ENCODE data around the gene C8A.

Gene C8A

GRCh38 chr1:56838759-56839158 lies 15.8 kb upstream of the C8A start:
- DNase-seq, result no peak

DNA sequence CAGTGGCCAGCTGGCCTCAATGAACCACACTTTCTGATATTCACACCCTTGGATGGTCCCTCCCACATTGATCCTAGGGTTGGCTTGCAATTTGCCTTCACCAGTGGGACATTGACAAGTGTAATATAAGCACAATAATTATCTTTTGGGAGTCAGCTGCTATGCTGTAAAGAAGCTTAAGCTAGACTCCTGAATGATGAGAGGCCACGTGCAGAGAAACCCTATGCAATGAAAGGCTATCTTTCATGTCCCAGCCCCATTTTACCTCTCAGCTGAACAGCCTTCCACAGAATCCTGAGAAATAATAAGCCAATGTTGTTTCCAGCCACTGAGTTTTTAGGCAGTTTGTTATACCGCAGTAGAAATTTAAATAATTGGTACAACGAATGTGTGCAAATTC lies 11.1 kb upstream of the C8A start:
- no peak for DNase-seq

GRCh38 chr1:56844545-56845136 lies 10.0 kb upstream of the C8A start:
- DNase-seq, result peak; percentile 68

GRCh38 chr1:56845343-56845742 lies 9.3 kb upstream of the C8A start:
- no peak for DNase-seq

- peak; percentile 38 for DNase-seq
These were observed 4.8 kb upstream of the C8A start for GRCh38 chr1:56849750-56850149.

- no peak for DNase-seq
These were observed 4.2 kb upstream of the C8A start for GRCh38 chr1:56850411-56850810.

DNA sequence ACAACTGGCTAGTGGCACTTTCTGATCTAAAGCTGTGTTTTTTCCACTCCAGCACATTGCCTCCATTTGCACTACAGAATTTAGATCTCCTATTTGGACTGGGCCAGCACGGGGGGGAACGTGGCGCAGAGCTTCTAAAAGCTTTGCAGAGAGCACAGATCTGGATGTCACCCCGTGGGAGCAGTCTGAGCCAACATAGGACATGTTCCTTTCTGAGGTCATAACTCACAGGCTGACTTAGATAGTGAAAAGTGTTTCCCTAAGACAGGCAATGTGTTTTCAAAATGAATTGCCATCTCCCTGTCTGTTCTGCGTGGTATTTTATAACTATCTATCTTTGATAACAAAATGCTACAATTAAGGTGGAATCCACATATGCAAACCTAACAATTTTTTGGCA lies 3.7 kb upstream of the C8A start:
- DNase-seq, result no peak

GRCh38 chr1:56852476-56852875 lies 2.1 kb upstream of the C8A start:
- DNase-seq, result no peak

DNA sequence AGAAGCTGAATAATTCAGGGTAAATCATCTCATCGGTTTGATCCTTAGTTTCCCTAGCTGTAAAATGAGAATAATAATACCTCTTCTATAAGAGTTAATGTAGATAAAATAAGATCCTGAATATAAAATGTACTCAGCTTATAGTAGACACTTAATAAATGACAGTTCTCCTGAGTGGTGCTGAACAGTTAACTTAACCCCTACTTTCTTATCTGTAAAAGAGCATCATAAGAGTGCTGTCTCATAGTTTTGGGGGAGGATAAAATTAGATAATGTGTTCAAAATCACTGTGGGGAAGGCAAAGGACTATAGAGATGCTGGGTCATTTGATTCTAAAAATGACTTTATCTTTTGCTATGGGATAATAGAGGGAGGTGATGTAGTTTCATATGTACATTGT lies 593 bp downstream of the C8A start:
- no peak for DNase-seq

GRCh38 chr1:56856186-56856585 lies 1.6 kb downstream of the C8A start:
- no peak for DNase-seq

DNA sequence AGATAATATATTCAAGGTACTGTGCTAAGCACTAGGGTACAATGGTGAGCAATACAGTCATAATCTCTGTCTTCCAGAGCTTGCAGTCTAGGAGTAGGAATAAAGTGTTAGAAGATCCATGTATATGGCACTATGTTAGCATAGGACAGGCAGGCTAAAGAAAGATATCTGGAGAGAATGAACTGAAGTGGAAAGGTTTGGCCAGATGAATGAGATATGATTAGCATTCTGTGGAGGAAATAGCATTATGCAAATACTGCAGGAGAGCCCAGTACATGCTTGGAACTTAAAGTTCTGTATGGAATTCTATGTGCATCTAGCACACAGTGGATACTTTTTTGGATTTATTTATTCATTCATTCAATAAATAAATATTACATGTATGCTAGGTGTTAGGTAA lies 4.7 kb downstream of the C8A start:
- DNase-seq, result no peak

- no peak for DNase-seq
These were observed 8.8 kb downstream of the C8A start for GRCh38 chr1:56863265-56863992.

GRCh38 chr1:56864430-56864829 lies 9.8 kb downstream of the C8A start:
- DNase-seq, result no peak

DNA sequence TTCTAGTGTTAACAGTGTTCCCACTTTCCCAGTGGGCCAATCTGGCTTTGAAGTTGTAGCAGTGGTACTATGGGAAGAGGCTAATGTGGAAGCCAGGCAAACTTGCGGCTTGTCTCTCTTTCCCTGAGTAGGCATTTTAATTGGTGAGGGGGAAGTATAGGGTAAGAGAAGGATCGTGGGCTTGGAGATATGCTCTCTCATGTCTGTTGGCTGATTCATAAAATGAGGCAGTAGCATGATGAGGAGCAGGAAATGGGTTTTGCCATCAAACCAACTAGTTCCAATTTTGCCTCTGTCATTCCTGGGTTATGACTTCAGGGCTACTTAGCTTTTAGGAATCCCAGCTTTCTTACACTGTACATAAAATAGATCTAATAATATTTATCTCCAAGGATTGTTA lies 12.1 kb downstream of the C8A start:
- no peak for DNase-seq

GRCh38 chr1:56867491-56867890 lies 12.9 kb downstream of the C8A start:
- no peak for DNase-seq

DNA sequence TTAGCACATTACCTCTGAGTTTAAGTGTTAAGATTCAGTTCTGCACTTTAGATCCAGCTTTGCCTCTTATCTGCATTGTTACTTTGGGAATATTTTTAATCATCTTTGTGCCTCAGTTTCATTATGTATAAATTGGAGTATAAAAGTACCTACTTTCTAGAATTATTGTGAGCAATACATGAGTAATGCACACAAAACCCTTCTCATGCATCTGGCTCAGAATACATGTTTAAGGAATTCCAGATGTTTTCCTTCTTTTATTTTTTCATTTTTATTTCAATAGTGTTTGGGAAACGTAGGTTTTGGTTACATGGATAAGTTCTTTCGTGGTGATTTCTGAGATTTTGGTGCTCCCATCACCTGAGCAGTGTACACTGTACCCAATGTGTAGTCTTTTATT lies 14.2 kb downstream of the C8A start:
- DNase-seq, result no peak

DNA sequence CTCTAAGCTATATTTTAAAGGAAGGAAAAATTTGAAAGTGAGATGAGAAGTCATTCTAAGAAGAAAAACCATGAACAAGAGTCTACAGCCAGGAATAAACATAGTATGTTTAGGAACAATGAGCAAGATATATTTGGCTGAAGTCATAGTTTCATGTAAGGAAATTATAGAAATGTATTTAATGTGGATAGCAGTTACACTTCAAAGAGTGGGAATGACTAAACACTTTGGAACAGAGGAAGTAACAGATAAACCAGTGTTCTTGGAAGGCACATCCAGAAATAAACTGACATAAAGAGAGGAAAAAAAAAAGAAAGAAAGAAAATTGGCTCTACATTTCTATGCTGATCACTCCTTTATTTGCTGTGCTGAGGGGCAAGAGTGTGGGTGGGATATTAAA lies 18.0 kb downstream of the C8A start:
- no peak for DNase-seq

GRCh38 chr1:56873213-56873612 lies 18.6 kb downstream of the C8A start:
- DNase-seq, result no peak

DNA sequence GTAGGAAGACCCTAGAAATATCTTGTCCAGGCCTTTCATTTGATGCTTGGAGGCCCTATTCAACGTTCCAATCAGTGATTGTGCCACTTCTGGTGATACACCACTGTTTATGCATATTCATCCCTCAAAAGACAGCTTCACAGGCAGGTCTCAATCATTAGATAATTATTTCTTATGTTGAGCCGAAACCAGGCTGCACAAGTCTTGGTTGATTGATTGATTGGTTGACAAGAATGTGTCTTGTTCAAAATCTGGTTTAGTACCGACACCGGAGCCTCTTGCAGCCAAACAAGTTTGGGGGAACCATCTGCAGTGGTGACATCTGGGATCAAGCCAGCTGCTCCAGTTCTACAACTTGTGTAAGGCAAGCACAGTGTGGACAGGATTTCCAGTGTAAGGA lies 20.1 kb downstream of the C8A start:
- DNase-seq, result no peak

DNA sequence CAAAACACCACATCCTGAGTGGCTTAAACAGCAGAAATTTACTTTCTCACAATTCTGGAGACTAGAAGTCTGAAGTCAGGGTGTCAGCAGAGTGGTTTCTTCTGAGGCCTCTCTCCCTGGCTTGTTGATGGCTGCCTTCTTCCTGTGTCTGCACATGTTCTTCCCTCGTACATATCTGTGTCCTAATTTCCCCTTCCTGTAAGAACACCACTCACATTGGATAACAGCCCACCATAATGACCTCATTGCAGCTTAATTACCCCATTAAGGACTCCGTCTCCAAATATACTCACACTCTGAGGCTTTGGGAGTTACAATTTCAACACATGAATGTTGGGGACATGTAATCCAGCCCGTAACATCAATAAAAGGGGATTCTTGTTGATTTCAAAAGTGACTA lies 23.4 kb downstream of the C8A start:
- peak; percentile 40 for DNase-seq

DNA sequence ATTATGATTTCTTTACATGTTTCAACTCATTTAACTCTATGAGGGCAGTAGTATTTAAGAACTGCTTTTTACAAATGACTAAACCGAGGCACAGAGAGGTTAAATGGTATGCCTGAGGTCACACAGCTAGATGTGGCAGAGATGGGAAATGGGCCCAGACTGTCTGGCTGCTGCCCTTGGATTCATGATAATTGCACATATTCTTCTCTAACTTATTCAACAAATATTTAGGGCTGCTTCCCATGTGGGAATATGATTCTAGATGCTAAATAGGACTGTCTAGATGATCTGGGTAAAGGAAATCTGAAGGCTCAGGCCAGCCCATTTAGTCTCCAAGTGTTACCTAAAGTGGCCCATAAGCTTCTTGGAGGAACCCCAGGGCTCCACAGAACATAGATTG lies 26.2 kb downstream of the C8A start:
- no peak for DNase-seq

GRCh38 chr1:56881417-56881816 lies 26.8 kb downstream of the C8A start:
- DNase-seq, result no peak

DNA sequence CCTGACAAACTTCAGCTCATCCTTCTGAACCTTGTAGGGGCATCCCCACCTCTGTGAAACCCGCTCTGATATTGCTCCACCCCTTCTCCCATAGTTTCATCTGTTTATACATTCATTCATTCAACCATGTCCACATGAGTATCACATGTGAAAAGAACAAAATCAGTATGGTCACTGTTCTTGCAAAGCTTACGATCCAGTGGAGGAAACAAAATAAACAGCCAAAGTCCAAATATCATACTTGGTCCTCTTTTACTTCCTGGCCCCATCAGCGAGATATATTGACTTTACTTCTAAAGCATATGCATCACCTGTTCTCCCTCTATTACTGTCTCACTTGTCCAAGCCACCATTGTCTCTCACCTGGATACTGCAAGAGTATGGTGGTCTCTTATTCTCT lies 35.6 kb downstream of the C8A start:
- DNase-seq, result no peak

GRCh38 chr1:56894014-56894413 lies 39.4 kb downstream of the C8A start:
- no peak for DNase-seq
